ENCODE data around the gene LGR6.

- TF ChIP-seq CTCF (IDR thresholded peaks at IDR 0.05; ENCODE audit: low read depth, low read length) (peak; percentile 98), EZH2phosphoT487 (IDR thresholded peaks at IDR 0.05; ENCODE audit: low read depth) (no peak)
These were observed 122.1 kb downstream of the LGR6 start for GRCh38 chr1:202315576-202316168.
